Measurements from ENCODE around the gene PARVB.

The PARVB gene, protein sequence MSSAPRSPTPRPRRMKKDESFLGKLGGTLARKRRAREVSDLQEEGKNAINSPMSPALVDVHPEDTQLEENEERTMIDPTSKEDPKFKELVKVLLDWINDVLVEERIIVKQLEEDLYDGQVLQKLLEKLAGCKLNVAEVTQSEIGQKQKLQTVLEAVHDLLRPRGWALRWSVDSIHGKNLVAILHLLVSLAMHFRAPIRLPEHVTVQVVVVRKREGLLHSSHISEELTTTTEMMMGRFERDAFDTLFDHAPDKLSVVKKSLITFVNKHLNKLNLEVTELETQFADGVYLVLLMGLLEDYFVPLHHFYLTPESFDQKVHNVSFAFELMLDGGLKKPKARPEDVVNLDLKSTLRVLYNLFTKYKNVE

DNA sequence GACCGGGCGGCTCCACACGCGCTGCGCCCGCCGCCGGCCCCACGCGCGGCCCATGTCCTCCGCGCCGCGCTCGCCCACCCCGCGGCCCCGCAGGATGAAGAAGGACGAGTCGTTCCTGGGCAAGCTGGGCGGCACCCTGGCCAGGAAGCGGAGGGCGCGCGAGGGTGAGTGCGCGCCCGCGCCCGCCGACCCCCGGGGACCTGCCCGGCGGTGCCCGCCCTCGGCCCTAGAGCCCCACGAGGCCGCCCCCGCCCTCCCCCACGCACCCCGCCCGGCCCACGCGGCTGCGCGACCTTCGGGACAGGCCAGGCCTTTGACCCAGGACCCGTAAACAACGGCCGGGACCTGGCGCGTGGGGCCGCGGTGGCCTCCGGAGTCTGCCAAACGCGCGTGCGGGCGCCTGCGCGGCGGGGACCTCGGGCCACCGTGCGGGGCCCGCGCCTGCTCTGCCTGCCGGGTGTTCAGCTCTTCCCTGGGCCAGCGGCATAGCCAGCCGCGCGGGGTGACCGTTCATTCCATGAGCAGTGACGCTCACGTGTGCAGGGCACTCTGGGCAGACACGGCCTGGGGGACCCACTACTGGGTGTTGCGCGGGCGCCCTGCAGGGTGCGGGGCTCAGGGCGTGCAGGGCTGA, at the start of gene PARVB:
Gene PARVB (plus strand): TSS at position 15 of the 634 bp plus-strand sequence. CDS start 38 bp downstream, at position 53.
- no peak for DNase-seq

DNA sequence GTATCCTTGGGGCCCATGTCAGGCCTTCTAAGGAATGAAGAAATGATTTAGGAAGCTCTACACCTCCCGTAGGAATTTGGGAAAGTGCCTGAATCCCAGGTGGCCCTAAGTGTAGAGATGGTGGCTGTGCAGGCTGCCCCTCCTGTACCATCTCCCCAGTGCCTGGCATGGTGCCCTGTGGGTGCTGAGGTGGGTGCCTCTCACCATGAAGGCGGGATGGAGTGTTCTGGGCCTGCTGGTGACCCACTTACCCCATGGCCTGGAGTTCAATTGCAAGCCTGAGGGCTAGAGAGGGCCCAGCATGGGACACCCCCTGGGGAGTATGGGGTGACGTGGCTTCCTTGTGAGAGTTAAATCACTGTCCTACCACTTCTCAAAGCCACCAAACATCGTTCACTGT, 49.1 kb upstream of the PARVB start:
- DNase-seq, result no peak

DNA sequence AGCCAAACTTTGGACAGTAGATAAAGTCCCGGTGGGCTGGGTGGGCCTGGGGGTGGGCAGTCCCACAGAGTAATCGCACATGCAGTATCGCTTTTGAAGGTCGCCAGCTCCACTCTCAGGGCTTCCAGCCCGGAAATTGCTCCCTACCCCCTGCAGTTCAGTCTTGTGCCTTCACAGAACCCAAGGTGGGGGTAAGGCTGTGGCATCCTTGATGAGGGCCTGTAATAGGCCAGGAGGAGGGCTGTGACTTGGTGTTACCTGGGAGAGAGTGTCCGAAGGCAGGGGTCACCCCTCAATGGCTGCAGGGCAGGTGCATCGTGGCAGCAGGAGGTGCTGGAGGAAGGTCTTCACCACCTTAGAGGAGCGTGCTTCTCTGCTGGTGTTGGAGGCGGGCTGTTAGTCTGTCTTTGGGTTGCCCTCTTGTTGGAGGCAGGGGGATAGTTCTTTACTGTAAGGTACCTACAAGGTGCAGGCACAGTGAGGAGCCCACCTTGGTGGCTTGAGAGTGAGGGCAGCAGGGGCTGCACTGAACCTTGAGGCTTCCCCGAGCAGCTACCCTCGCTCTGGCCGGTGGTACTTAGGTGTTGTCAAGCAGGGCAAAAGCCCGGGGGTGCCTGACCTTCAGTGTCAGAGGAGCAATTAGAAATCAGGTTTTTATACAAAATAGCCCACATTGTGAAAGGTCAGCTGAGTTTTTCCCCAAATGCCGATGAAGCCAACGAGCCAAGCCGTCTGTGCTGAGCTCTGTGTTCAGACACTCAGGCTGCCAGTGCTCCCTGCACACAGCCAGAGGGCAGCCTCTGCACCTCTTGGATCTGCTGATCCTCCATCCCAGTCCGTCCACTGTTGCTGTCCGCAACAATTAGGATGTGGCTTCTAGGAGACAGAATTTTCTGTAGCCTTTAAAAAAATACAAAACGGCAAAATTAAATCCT, 47.0 kb upstream of the PARVB start:
- no peak for DNase-seq

DNA sequence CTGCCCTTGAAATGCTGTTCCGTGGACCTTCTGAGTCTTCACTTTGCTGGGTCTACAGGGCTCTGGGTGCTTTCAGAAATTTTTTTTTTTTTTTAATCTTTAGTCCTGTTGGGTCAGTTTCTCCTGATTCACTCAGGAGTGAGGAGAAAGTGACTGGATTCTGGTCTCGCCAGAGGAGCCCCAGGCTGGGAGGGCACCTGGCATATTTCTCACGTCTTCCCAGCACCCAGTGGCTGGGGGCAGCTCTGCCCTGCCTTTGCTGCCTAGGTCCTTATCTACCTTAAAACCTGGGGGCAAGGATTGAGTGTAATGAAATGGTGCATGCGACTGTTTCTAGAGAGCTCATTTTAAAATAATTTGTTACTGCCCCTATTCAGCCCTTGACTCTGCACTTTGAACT, 45.5 kb upstream of the PARVB start:
- no peak for DNase-seq

DNA sequence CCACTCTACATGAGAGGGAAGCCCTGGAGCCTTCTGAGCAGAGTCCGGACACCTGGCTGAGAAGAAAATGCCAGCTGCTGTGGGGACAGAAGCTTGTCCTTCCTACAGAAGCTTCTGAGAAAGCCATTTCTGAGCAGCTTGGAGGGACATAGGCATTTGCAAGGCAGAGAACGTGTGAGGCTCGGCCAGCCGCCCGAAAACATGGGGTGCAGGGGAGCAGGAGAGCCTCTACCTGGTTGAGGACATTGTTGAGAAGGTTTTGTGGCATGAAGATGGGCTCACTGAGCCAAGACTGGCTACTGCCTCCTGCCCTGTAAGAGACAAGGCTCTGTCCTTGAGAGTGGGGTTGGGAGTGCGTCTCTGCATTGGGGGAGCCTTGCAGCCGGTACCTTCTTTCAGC, 43.5 kb upstream of the PARVB start:
- no peak for DNase-seq

DNA sequence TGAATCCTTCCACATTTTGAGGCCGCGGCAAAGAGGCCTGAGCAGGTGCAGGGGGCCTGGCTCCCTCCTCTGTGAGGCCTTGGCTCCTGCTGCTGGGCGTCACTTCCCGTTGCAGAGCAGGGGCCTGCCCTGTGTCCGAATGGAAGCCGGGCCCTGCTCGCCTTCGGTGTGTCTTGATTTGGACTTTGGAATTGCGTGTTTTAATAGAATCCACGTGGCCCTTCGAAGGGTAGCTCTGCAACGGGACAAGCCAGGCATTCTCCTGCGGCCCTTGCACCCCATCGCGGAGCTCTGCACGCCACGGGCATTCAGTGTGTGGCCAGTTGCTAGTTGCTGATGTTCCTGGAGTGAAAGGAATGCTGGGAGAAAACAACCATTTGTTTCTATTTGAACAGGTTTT, 43.1 kb upstream of the PARVB start:
- DNase-seq, result no peak

DNA sequence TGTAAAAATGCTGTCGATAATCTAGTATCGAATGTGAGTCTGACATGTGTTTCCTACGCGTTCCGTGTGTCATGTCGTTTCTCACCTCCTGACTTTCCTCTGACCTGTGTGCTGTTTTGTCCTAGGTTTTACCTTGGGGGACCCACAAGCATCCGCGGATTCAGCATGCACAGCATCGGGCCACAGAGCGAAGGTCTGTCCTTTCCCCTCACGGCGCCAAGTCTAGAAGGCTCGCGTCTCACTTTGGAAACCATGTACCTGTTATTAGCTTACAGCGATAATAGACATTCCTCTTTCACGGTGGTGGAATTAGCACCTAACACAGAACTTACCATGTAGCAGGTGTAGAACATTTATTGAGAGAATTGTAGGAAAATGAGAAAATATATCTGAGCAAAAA, 40.3 kb upstream of the PARVB start:
- no peak for DNase-seq

DNA sequence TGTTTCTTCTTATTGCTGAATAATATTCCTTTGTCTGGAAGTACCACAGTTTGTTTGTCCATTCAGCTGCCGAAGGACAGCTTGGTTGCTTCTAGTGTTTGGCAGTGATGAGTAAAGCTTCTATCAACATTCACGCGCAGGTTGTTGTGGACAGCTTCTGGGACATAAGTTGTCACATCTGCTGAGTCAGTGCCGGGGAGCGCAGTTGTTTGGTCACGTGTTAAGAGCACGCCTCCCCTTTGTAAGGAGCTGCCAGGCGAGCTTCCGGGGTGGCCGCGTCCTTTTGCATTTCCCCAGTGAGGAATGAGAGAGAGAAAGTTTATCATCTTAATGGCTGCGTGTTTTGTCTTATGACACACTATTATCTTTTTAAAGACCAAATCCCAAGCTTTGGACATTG, 38.6 kb upstream of the PARVB start:
- DNase-seq, result no peak

DNA sequence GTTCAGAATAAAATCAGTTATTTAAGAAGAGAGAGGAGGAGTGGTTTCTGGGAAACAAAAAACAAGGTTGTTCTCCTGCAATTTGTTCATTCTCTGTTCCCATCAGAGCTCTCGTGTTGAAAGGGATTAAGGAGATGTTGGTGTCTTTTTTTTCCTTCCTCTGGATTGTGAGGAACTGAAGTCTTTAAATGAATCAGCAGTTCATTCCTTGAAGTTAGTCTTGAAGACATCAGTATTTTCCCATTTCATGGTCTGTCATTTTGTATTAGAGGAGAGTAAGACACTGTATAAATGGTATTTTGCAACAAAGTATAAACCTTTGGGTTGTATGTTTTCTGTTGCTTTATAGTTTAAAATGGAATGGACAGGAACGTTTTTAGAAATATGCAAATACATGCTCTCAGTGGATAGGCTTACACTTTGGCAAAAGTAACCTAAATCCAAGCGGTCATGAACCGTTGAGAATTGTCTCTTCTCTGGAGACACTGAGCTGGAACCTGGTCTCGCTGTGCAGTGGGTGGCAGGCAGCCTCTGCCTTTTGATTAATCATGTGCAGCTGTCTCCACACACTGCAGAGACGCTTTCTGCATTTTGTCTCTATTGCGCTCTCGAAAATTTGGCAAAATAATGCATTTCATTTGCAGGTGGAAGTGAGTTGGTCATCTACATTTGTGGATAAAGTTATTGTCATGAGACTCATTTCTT, 35.8 kb upstream of the PARVB start:
- DNase-seq, result no peak

DNA sequence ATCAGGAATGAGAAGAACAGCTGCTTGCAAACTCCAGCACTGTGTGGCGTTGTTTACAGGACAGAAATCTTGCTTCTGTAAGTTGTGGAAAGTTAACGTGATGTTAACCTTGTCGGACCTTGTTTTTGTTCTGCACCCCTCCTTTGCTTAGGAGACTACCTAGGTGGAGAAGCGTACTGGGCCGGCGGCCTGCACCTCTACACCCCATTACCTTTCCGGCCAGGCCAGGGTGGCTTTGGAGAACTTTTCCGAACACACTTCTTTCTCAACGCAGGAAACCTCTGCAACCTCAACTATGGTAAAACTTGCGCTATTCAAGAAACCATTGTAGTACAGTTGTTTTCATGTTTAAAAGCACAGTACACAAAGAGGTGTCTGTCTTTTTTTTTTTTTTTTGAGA, 35.1 kb upstream of the PARVB start:
- DNase-seq, result no peak

DNA sequence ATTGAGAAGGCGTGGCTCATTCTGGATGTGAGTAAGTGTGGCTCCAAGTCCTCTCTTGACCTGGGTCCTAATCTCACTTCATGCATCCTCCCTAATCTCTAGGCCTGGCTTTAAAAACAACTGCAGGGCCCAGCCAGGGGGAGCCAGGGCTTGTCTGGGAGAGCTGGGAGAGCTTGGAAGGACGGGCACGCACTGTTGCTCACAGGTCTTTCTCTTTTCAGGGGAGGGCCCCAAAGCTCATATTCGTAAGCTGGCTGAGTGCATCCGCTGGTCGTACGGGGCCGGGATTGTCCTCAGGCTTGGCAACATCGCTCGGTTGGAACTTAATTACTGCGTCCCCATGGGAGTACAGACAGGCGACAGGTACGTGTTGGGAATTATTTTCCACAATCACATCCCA, 34.1 kb upstream of the PARVB start:
- DNase-seq, result no peak

DNA sequence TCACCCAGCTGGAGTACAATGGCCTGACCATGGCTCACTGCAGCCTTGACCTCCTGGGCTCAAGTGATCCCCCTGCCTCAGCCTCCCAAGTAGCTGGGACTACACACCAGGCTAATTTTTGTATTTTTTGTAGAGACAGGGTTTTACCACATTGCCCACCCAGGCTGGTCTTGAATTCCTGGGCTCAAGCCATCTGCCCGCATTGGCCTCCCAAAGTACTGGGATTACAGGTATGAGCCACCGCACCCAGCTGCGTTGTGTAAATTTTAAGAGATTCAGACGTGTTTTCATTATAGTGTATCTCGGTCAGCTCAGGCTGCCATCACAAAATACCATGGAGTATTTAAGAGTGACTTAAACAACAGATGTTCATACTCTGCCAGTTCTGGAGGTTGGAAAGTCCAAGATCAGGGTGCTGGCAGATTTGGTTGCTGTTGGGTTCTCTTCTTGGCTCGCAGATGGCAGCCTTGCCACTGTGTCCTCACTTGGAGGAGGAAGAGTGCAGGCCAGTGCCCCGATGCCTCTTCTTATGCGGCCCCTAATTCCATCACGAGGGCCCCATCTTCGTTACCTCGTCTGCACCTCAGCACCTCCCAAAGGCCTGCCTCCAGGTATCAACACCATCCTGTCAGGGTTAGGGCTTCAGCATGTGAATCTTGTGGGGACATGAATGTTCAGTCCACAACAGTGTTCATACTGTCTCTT, 32.6 kb upstream of the PARVB start:
- no peak for DNase-seq

DNA sequence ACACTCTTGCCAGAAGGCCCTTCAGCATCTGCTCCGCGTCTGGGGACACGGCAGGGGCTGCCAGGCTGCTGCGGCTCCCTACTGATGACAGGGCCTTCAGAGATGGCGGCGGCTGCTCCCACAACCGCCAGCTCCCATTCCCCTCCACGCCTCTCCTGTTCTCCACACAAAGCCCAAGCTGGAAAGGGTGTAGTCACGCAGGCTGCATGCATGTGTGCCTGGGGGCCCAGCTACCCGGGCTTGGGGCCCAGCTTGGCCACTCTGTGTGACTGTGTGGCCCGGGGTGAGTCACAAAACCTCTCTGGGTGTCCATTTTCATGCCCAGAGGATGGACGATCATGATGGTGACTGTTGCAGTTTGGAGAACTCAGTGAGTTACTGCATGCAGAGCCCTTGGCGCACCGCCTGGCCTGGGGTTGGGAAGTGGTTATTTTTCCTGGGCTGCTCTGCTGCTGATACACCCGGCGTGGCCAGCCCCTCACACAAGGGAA, 31.7 kb upstream of the PARVB start:
- DNase-seq, result no peak

DNA sequence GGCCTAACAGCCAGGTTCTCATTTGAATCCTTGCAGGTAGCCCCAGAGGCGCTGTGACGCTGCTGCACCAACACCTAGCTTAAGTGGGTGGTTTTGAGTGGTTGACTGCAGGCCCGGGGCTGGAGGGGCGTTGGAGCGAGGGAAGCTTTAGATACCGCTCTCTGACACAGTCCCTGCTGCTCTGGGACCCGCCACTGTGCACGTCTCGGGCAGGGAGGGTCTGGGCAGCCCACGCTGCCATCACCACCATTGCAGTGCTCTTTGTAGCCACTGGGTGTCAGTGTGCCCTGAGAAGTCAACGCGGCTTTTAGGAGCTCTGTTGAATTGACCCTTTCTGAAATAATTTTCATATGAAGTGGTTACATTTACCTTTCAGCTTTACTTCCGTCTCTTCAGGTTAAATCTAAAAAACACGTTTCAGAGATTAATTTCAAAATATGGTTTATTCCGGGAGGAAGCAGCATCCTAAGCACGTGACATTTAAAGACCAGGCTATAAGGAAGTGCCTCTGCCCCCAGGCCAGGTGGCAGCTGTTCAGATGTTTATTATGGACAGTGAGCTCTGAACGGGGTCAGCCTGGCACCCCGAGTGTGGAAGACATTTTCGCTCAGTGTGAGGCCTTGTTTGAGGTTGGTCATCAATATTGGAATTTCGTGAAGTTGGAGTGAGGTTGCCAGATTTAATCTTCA, 30.9 kb upstream of the PARVB start:
- no peak for DNase-seq

DNA sequence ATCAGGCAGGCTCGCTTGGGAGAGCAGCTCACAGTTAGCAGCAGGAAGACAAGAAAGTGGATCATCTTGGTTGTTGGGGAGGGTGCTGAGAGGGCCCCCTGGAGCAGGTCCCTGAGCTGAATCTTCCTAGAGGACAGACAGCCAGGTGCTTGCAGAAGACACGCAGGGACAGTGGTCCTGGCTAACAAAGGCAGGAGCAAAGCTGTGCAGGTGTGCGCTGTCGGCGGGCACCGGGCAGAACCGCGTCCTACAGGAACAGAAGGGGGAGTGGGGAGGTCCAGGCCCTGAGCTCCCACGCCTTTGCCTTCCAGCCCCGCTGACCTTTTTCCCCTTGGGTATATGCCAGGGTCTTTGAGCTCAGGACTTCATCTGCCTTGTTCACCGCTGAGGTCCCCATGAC, 30.1 kb upstream of the PARVB start:
- no peak for DNase-seq

DNA sequence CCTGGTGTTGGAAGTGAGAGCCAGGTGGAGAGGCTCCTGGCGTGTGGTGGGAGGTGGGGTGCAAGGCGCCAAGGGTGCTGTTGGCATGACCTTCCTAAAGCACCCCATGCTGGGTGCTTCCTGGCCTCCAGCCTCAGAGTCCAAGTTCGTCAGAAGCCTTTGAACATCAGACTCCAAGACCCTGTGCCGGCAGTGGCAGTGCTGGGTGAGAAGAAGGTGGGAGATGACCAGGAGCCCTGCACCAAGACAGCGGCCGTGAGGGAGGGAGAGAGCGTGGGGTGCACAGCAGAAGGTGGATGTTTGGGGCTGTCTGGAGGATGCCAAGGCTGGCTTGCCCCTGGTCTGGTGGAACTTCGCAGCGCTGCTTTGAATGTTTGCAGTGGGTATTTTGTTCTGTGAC, 29.7 kb upstream of the PARVB start:
- DNase-seq, result no peak

DNA sequence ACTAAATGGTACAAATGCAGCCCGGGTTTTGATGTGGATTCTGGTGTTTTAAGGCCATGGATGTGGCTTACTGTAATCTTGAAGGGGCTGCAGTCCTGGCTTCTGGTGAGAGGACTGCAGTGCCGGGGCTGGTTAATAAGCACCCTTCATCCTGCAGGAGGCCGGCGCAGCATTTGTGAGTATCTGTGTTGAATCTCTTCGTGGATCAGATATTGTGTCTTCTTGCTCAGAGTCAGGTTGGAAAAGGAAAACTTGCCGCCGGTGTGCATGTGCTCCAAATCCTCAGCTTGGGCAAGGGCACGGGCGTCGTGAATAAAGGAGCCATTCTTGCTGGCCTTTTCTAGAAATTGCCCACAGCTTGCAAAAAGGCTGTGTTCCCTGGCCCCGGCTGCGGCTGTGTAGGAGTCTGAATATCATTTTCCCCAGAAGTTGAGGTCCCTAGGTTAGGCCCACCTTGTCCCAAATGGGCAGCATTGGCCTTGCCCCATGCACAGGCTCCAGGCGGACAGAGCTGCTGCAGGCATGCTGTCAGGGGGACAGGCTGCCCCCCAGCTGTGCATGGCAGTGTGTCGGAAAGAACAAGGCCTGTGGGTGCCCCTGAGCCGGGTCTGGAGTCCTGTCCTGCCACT, 28.9 kb upstream of the PARVB start:
- DNase-seq, result no peak

DNA sequence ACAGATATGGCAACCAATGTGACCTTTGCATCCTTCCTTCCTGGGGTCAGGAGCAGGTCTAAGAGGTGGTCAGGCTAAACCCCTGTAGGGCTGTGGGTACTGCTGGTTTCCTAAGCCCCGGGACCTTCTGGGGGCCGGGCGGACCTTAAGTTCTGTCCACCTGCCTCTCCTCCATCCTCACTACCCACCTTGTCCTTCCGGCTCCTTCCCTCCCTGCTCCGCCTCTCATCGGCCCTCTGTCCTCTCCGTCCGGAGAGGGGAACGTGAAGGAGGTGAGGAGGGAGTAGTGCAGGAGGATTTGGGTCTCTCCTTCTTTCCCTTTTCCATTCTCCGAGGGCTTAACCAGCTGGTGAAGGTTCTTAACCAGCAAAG, 28.3 kb upstream of the PARVB start:
- DNase-seq, result no peak

DNA sequence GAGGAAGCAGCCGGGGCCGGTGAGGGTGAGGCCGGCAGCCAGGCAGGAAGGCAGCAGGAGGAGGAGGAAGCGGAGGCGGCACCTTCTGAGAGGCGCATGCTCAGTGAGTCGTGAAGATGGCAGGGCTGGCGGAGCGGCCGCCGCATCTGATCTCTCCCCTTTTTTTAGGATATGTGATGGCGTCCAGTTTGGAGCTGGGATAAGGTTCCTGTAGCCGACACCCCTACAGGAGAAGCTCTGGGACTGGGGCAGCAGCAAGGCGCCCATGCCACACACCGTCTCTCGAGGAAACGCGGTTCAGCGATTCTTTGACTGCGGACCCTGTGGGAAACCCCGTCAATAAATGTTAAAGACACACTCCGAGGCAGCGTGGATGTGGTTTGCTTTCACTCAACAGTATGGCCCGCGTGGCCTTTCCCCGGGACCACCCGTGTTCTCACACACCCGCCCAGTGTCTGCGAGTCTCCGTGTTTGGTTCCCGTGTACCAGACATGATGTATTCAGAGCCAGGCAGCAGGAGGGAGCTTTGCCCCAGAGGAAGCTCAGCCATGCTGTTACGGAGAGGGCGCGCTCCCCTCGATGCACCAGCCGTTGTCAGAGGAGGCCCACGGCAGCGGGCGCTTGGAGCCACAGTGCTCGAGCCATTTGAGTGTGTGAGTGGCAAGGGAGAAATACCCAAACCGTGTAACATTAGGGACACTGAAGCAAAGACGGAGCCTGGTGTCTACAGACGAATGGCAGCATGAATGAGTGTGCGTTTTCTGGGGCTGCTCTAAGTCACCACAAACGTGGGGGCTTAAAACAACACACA, 27.7 kb upstream of the PARVB start:
- no peak for DNase-seq

DNA sequence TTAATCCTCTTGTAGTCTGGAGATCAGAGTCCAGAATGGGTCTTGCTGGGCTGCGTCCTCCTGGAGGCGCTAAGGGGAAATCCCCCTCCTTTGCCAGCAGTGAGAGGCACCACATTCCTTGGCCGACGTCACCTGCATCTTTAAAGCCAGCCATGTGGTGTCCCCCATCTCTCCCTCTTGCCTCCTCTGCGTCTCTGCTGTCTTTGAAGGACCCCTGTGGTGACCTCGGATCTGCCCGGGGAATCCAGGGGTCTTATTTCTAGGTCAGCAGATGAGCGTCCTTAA, 27.2 kb upstream of the PARVB start:
- DNase-seq, result no peak

All from NCI-H774 (cell line).